Calu3 (cell line): ENCODE data around the gene SLC39A11. TPM values are rescaled to one million over a fixed set of nuclear protein-coding genes. Genes with fewer than 3 reads are reported as not detected.

Source experiments
- BruUV-seq: library from RNA; stranded (reverse); fragments of 400-500 nt; replicated peaks from 2 replicates; lab custom pipeline; 2021; lab: Mats Ljungman, UMichigan
- CTCF ChIA-PET: fragments of 300-600 bp; sonication (Branson Sonifier 250); formaldehyde crosslinking; loops from one replicate; lab custom pipeline; 2022; ENCODE audit warnings: antibody characterized with exemption; lab: Charles Lee
- DNase-seq: peaks from one replicate; pipeline ENCODE4 v3.0.0; 2022
- H3K27ac Mint-ChIP-seq: one replicate; pipeline ENCODE4 v1.8.0; 2022; ENCODE audit warnings: mixed read lengths; ENCODE audit not compliant: unreplicated experiment
- H3K27me3 Mint-ChIP-seq: one replicate; pipeline ENCODE4 v1.8.0; 2022; ENCODE audit warnings: mixed read lengths; ENCODE audit not compliant: unreplicated experiment
- H3K36me3 Mint-ChIP-seq: one replicate; pipeline ENCODE4 v1.8.0; 2022; ENCODE audit warnings: mild to moderate bottlenecking, moderate library complexity, mixed read lengths; ENCODE audit not compliant: insufficient read depth, unreplicated experiment
- H3K4me1 Mint-ChIP-seq: one replicate; pipeline ENCODE4 v1.8.0; 2022; ENCODE audit warnings: mild to moderate bottlenecking, low read depth, mixed read lengths; ENCODE audit not compliant: unreplicated experiment
- H3K4me3 Mint-ChIP-seq: one replicate; pipeline ENCODE4 v1.8.0; 2022; ENCODE audit warnings: mild to moderate bottlenecking, low read depth, moderate library complexity, mixed read lengths; ENCODE audit not compliant: unreplicated experiment
- H3K9me3 Mint-ChIP-seq: one replicate; pipeline ENCODE4 v1.8.0; 2022; ENCODE audit warnings: low read depth, mixed read lengths; ENCODE audit not compliant: unreplicated experiment
- intact Hi-C: fragments of 100-400 bp; cut with micrococcal nuclease; formaldehyde crosslinking; loops from one replicate; pipeline ENCODE4 v1.10.0; 2022; ENCODE audit not compliant: unreplicated experiment
- total RNA-seq: library from RNA; stranded (reverse); gene quantifications from 2 replicates; pipeline ENCODE4 v1.2.3, GENCODE V29; 2022
- TF ChIP-seq, protein P1 (sequence below): fragments of 200-600 bp; IDR thresholded peaks from one replicate; pipeline ENCODE4 v1.8.0; 2022; ENCODE audit warnings: antibody characterized with exemption; ENCODE audit not compliant: unreplicated experiment

The SLC39A11 gene
- total RNA-seq, 1 experiment from 2014 or later: 60.3 TPM

DNA sequence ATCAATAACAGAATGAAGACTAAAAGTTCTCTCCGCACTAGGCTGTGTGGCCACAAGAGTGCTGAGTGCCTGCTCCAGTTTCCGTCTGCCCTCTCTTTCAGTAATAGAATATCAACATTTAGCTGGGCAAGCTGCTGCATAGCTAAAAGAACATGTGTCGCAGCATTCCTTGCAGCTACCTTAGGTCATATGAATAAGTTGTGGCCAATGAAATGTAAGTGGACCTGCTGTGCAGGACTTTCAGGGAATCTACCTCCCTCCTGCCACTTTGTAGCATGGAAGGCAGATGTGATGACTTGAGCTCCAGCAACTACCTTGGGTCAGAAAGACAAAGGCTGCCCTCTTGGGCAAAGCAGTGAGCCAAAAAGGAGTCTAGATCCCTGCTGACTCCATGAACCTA is 25.4 kb downstream of the SLC39A11 start:
- Mint-ChIP-seq H3K9me3 (no peaks in the 10 kb centered on the region), H3K27me3 (no peaks in the 10 kb centered on the region), H3K4me3 (no peak overlapping the region), H3K27ac (no peak overlapping the region), H3K4me1 (peaks cover 20% of the 10 kb centered on the region), H3K36me3 (no peaks in the 10 kb centered on the region)
- TF ChIP-seq, protein P1, sequence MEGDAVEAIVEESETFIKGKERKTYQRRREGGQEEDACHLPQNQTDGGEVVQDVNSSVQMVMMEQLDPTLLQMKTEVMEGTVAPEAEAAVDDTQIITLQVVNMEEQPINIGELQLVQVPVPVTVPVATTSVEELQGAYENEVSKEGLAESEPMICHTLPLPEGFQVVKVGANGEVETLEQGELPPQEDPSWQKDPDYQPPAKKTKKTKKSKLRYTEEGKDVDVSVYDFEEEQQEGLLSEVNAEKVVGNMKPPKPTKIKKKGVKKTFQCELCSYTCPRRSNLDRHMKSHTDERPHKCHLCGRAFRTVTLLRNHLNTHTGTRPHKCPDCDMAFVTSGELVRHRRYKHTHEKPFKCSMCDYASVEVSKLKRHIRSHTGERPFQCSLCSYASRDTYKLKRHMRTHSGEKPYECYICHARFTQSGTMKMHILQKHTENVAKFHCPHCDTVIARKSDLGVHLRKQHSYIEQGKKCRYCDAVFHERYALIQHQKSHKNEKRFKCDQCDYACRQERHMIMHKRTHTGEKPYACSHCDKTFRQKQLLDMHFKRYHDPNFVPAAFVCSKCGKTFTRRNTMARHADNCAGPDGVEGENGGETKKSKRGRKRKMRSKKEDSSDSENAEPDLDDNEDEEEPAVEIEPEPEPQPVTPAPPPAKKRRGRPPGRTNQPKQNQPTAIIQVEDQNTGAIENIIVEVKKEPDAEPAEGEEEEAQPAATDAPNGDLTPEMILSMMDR: no peak
- BruUV-seq: no TSS peak
- CTCF ChIA-PET: no interaction called here
- intact Hi-C loops: no loop called here
- DNase-seq: no peak

DNA sequence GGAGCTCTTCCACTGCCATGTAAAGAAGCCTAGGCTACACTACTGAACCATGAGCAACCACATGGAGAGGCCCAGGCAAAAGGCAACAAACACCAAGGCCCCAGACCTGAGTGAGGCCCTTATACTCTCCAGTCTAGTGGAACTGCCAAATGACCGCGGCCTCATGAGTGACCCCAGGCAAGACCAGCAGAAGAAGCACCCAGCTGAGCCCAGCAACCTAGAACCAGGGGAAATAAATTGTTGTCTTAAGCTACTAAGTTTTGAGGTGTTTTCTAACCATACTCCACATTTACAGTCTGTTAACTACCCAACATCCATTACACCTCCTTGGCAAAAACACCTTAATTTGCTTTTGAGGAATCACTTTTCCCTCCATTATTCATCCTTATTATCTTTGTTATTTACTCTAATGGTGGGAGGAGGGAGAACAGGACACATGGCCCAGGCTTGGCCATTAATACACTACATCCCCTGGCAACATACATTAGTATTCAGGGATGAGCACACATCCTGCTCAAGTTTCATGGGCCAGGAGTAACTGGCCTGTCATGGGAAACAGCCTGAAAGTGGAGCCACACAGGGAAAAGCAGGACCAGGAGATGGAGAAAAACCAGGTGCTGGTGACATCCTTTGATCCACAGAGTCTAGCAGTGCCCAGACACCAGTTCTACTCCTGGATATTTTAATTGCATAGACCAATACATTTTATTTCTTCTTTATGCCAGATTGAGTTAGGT is 26.2 kb downstream of the SLC39A11 start:
- TF ChIP-seq, protein P1: no peak
- DNase-seq: no peak
- Mint-ChIP-seq H3K4me1 (peaks cover 20% of the 10 kb centered on the region), H3K36me3 (no peaks in the 10 kb centered on the region), H3K27ac (no peak overlapping the region), H3K27me3 (no peaks in the 10 kb centered on the region), H3K9me3 (no peaks in the 10 kb centered on the region), H3K4me3 (no peak overlapping the region)
- intact Hi-C loops: no loop called here
- BruUV-seq: no TSS peak
- CTCF ChIA-PET: no interaction called here

DNA sequence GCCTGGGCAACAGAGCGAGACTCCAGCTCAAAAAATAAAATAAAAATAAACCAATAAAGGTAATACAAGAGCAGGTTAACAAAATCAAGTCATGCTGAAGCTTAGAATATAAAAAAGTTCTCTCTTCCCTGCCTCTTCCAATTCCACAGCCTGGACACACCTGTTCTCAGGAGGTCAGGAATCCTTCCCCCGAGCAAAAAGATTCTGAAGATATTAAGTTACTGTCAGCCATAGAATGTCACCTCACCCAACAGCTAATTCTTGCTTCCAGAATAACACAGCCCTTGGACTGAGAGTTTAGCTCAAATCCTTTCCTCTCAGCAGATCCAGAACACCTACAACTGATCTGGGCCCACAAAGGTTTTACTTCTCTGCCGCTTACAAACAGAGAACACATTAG is 27.1 kb downstream of the SLC39A11 start:
- Mint-ChIP-seq H3K4me3 (no peak overlapping the region), H3K36me3 (no peaks in the 10 kb centered on the region), H3K4me1 (peaks cover 20% of the 10 kb centered on the region), H3K27me3 (no peaks in the 10 kb centered on the region), H3K27ac (no peak overlapping the region), H3K9me3 (no peaks in the 10 kb centered on the region)
- TF ChIP-seq, protein P1: no peak
- no TSS peak for BruUV-seq
- intact Hi-C loops: no loop called here
- no peak for DNase-seq
- CTCF ChIA-PET: no interaction called here

DNA sequence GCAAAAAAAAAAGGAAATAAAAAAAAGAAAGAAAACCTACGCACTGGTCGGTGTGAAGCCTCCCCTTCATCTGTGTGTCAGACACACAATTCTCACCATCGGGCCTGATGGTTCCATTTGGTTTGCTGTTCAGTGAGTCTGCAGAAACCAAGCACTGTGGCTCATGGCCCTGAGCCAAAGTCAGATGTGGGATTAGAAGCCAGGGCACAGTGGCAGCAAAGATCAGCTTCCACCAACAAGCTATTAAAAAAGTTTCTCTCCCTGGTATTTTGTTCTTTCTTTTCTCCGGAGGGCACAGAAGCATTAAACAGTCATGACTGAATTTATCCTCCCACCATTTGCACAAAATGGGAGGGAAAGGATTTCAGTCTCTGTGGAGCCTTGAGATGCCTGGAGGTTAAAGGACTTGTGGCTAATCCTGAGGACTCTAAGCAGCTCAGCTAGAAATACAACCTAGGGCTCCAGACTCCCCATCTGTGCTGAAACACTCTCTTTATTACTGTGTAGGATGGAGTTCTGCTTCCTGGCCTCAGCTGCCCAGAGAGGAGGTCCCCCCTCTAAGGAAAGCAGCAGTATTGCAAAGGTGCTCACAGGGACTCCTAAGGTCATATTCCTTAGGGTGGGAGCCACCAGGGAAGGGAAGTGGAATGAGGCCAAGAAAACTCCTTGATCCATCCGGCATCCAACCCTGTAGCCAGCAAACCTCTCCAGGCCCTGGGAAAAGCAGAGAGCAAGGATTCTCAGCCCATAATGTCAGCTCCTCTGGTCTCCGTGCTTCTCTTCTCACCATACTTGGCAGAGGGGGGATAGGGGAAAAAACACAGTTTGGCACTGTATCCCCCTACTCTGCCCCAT is 28.2 kb downstream of the SLC39A11 start:
- Mint-ChIP-seq H3K36me3 (no peaks in the 10 kb centered on the region), H3K4me3 (no peak overlapping the region), H3K27me3 (no peaks in the 10 kb centered on the region), H3K9me3 (no peaks in the 10 kb centered on the region), H3K27ac (no peak overlapping the region), H3K4me1 (peaks cover 16% of the 10 kb centered on the region)
- DNase-seq: no peak
- intact Hi-C loops: no loop called here
- CTCF ChIA-PET: no interaction called here
- no TSS peak for BruUV-seq
- TF ChIP-seq, protein P1: no peak
